UCSD-AML1 (cell line): ENCODE results near the gene ATP6V0E1.
A peak's percentile ranks its signal among the peaks of the same experiment; 100 is the strongest.

Experiments
- DNase-seq: peaks from one replicate; lab custom pipeline; 2025; ENCODE audit not compliant: unreplicated experiment; lab: John Stamatoyannopoulos, UW

Gene ATP6V0E1

GRCh38 chr5:172956228-172956627, 27.3 kb upstream of the ATP6V0E1 start:
- DNase-seq: no peak

- no peak for DNase-seq
Measured at GRCh38 chr5:172956936-172957335, 26.6 kb upstream of the ATP6V0E1 start.

GRCh38 chr5:172957458-172957857, 26.1 kb upstream of the ATP6V0E1 start:
- DNase-seq: no peak

GRCh38 chr5:172958331-172959046, 25.1 kb upstream of the ATP6V0E1 start:
- DNase-seq: peak; percentile 79

GRCh38 chr5:172959824-172960799, 23.5 kb upstream of the ATP6V0E1 start:
- no peak for DNase-seq

- no peak for DNase-seq
Measured at GRCh38 chr5:172969921-172970320, 13.7 kb upstream of the ATP6V0E1 start.

- no peak for DNase-seq
Measured at GRCh38 chr5:172971482-172971881, 12.1 kb upstream of the ATP6V0E1 start.

GRCh38 chr5:172972552-172972951, 11.0 kb upstream of the ATP6V0E1 start:
- DNase-seq: no peak

- DNase-seq: no peak
Measured at GRCh38 chr5:172973127-172973916, 10.2 kb upstream of the ATP6V0E1 start.

GRCh38 chr5:172973931-172974330, 9.6 kb upstream of the ATP6V0E1 start:
- no peak for DNase-seq

- DNase-seq: no peak
Measured at GRCh38 chr5:172975289-172975688, 8.3 kb upstream of the ATP6V0E1 start.

GRCh38 chr5:172979778-172980177, 3.8 kb upstream of the ATP6V0E1 start:
- DNase-seq: no peak

- DNase-seq: no peak
Measured at GRCh38 chr5:172981931-172982330, 1.6 kb upstream of the ATP6V0E1 start.

GRCh38 chr5:172984244-172984953, 828 bp downstream of the ATP6V0E1 start:
- peak; percentile 75 for DNase-seq

GRCh38 chr5:172985596-172985995, 2.0 kb downstream of the ATP6V0E1 start:
- no peak for DNase-seq

GRCh38 chr5:172988276-172988675, 4.7 kb downstream of the ATP6V0E1 start:
- DNase-seq: no peak

GRCh38 chr5:172990776-172991175, 7.2 kb downstream of the ATP6V0E1 start:
- no peak for DNase-seq

- no peak for DNase-seq
Measured at GRCh38 chr5:172994405-172994804, 10.8 kb downstream of the ATP6V0E1 start.

- DNase-seq: no peak
Measured at GRCh38 chr5:172999372-172999973, 15.9 kb downstream of the ATP6V0E1 start.

- DNase-seq: no peak
Measured at GRCh38 chr5:172999974-173000373, 16.4 kb downstream of the ATP6V0E1 start.
